Forelimb muscle (tissue), 1 donor: Measurements from ENCODE around the gene GMIP. TPM values are rescaled to one million over a fixed set of nuclear protein-coding genes. Genes with fewer than 3 reads are reported as not detected.

Experiments
- polyA plus RNA-seq: library from polyadenylated mRNA; unstranded; fragments of 120-200 nt; gene quantifications from one replicate; pipeline ENCODE4 v1.2.1, GENCODE V29; 2013; ENCODE audit not compliant: insufficient read length

The GMIP gene
- polyA plus RNA-seq, 1 donor, result 2.5 TPM

Other genes with a start within 250 kb of the GMIP start
- 45.7 TPM for gene GATAD2A, start 238.0 kb downstream of the GMIP start, polyA plus RNA-seq
- gene TSSK6, start 128.1 kb downstream of the GMIP start, polyA plus RNA-seq, result 0.56 TPM
- gene NDUFA13, start 127.4 kb downstream of the GMIP start, polyA plus RNA-seq, result 187 TPM
- 6.9 TPM for gene YJEFN3, start 114.7 kb downstream of the GMIP start, polyA plus RNA-seq
- 2.2 TPM for gene CILP2, start 105.4 kb downstream of the GMIP start, polyA plus RNA-seq
- gene PBX4, start 25.0 kb downstream of the GMIP start, polyA plus RNA-seq, result 1.8 TPM
- gene LPAR2, start 15.4 kb downstream of the GMIP start, polyA plus RNA-seq, result 4.6 TPM
- 25.0 TPM for gene ATP13A1, start 20.0 kb upstream of the GMIP start, polyA plus RNA-seq
- gene ZNF101, start 25.2 kb upstream of the GMIP start, polyA plus RNA-seq, result 5.3 TPM
- gene ZNF14, start 89.5 kb upstream of the GMIP start, polyA plus RNA-seq, result 4.8 TPM
- gene ZNF506, start 178.1 kb upstream of the GMIP start, polyA plus RNA-seq, result 20.8 TPM
- gene ZNF253, start 222.2 kb upstream of the GMIP start, polyA plus RNA-seq, result 12.4 TPM